Testis (tissue), 3 donors: Measurements from ENCODE around the gene SNRPA. TPM values are rescaled to one million over a fixed set of nuclear protein-coding genes. Genes with fewer than 3 reads are reported as not detected.
A peak's percentile ranks its signal among the peaks of the same experiment; 100 is the strongest.

Experiments
- DNase-seq: peaks from one replicate; pipeline ENCODE4 v3.0.0-alpha.2; 2019
- H3K27ac ChIP-seq, 2 donors: fragments of 200-600 bp; sonication (generic); one replicate each; pipeline ENCODE4 v1.5.1; 2019
- H3K27me3 ChIP-seq: fragments of 200-600 bp; sonication (generic); one replicate; pipeline ENCODE4 v1.5.1; 2019
- H3K36me3 ChIP-seq: fragments of 200-600 bp; sonication (generic); one replicate; pipeline ENCODE4 v1.5.1; 2017; ENCODE audit warnings: low read depth; ENCODE audit errors: missing control alignments
- H3K4me1 ChIP-seq: fragments of 200-600 bp; sonication (generic); one replicate; pipeline ENCODE4 v1.5.1; 2019
- H3K4me3 ChIP-seq, 2 donors: fragments of 200-600 bp; sonication (generic); one replicate each; pipeline ENCODE4 v1.5.1; 2017 to 2019
- H3K9me3 ChIP-seq: fragments of 200-600 bp; sonication (generic); one replicate; pipeline ENCODE4 v1.5.1; 2017
- POLR2A ChIP-seq: fragments of 450-650 bp; IDR thresholded peaks from one replicate; pipeline ENCODE4 v1.6.1; 2017; ENCODE audit warnings: antibody characterized with exemption, mild to moderate bottlenecking, moderate library complexity
- WGBS, 2 donors: methylation state at CpG; one replicate each; pipeline ENCODE4 v1.1.5; 2018; 5-methylcytosine and 5-hydroxymethylcytosine counted together
- intact Hi-C: fragments of 100-400 bp; cut with DNase I; formaldehyde crosslinking; loops from one replicate; pipeline ENCODE4 v1.15.1; 2023; ENCODE audit warnings: low total_unique reads
- polyA plus RNA-seq: library from polyadenylated mRNA; stranded (reverse); fragments of 350-450 nt; fragmentation: Illumina TruSeq; extraction: RNeasy Lipid Tissue Mini Kit (QIAGEN cat#74804); gene quantifications from one replicate; pipeline ENCODE4 v1.2.3, GENCODE V29; 2014; ENCODE audit warnings: low read depth, low replicate concordance; ENCODE audit not compliant: insufficient read depth
- total RNA-seq, 2 donors: library from RNA; depleted of rRNA; stranded (reverse); fragments of >200 nt; gene quantifications; one replicate each; pipeline ENCODE4 v1.2.3, GENCODE V29; 2016
- TF ChIP-seq, protein P1 (sequence below), 3 experiments: fragments of 450-650 bp in 2 of 3; fragments of 200-600 bp in 1 of 3; sonication (generic) in 1 of 3; IDR thresholded peaks; one replicate each; pipeline ENCODE4 v1.5.1; 2016 to 2019; ENCODE audit warnings: antibody characterized with exemption in 3 of 3, mild to moderate bottlenecking in 2 of 3, moderate library complexity in 1 of 3

SNRPA gene
- total and polyA plus RNA-seq, 3 donors from 2014 or later: 67.8 to 91.5 (median 89.8) TPM

DNA sequence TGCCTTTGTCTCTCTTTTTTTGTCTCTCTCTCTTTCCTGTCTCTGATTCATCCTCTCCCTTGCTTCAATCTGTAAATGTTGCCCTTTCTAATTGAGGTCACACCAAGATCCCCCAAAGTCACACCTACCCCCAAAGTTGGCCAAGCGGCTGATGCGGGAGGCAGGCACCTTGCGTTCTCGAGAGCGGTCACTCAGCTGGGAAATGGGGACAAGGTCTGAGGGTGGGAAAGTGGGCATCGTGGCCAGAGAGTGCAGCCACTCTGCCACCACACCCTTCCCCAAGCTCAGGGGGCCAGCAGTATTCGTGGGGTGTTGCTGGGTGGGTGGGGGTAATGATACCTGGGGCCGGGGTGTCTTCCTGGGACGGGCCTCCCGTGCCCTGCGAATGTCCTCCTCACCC, 37.1 kb upstream of the SNRPA start:
- peak overlapping the region; percentile 90 to 98 for H3K27ac ChIP-seq
- H3K4me1 ChIP-seq: peaks cover 23% of the 10 kb centered on the region
- H3K9me3 ChIP-seq: no peaks in the 10 kb centered on the region
- no peaks in the 10 kb centered on the region for H3K36me3 ChIP-seq
- TF ChIP-seq, protein P1, sequence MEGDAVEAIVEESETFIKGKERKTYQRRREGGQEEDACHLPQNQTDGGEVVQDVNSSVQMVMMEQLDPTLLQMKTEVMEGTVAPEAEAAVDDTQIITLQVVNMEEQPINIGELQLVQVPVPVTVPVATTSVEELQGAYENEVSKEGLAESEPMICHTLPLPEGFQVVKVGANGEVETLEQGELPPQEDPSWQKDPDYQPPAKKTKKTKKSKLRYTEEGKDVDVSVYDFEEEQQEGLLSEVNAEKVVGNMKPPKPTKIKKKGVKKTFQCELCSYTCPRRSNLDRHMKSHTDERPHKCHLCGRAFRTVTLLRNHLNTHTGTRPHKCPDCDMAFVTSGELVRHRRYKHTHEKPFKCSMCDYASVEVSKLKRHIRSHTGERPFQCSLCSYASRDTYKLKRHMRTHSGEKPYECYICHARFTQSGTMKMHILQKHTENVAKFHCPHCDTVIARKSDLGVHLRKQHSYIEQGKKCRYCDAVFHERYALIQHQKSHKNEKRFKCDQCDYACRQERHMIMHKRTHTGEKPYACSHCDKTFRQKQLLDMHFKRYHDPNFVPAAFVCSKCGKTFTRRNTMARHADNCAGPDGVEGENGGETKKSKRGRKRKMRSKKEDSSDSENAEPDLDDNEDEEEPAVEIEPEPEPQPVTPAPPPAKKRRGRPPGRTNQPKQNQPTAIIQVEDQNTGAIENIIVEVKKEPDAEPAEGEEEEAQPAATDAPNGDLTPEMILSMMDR (IDR thresholded peaks at IDR 0.05): no peak
- no peak for TF ChIP-seq POLR2A
- WGBS, 2 donors: 77 to 90% methylated on average over 7 to 11 of the region's 11 CpGs
- DNase-seq: no peak
- H3K4me3 ChIP-seq: no peak overlapping the region
- intact Hi-C loops: no loop called here
- H3K27me3 ChIP-seq: no peaks in the 10 kb centered on the region

DNA sequence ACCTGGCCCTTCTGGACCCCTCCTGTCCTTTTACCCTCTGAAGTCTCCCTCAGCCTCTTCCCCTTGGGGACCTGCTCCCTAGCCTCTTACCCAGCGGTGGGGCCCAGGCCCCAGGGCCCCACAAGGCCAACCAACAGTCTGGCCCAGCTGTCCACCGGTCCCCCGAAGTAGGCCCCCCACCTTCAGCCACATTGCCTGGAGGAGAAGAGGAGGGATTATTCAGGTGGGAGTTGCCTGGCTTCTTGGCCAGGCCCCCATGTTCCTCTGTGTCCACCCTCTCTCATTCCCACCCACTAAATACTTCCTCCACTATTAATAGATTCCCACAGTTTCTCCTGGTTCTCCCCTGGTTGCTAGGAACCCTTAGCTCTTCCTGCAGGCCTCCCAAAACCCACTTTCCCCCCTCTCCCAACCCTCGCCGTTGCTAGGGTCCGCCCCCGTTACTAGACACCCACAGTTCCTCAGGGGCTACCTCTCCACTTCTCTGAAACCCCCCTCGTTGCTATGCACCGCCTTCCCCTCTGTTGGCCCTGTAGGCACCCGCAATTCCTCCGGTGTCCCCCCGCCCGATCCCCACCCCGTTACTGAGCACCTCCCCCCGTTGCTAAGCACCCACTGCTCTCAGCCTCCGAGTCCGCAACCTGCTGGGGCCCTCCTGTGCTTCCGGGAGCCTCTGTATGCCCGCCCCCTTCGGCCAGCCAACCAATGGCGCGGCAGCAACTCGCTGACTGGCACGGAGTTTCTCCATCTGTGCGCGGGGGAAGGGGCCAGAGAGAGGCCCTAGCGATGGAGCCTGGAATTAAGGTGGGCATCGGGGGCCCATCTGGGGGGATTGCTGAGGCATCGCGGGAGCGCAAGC, 36.3 kb upstream of the SNRPA start:
- peak overlapping the region; percentile 90 to 98 for H3K27ac ChIP-seq
- no peaks in the 10 kb centered on the region for H3K36me3 ChIP-seq
- peaks cover 27% of the 10 kb centered on the region for H3K4me1 ChIP-seq
- WGBS, 2 donors: 1% methylated on average over 31 of the region's 31 CpGs
- peak overlapping the region; percentile 41 to 73 for H3K4me3 ChIP-seq
- intact Hi-C loops: loop anchor here (5.0 kb wide), 1 partner anchor 52 kb away; no protein-coding TSS in a partner anchor
- no peaks in the 10 kb centered on the region for H3K27me3 ChIP-seq
- DNase-seq: peak; percentile 97
- TF ChIP-seq, protein P1 (IDR thresholded peaks at IDR 0.05): peak in 1 of 3 experiments; percentile 18
- no peak for TF ChIP-seq POLR2A
- no peaks in the 10 kb centered on the region for H3K9me3 ChIP-seq

DNA sequence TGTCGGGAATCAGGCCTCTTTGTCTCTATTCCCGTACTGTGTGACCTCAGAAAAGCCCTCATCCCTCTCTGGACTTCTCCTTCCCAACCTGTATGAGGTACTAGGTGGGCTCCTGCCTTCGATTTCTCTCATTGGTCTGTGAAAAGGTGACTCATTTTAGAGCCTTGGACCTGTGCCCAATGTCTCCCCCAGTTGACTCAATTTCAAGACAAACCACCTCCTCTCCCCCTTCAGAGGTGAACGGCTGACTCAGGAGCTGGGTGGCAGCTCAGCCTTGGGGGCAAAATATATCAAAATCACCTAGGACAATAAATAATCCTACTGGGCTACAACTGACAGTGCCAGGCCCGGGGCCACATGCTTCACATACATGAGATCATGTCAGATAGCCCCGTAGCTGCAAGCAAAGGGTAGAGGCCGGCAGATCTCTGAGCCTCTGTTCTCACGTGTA, 34.9 kb upstream of the SNRPA start:
- no peaks in the 10 kb centered on the region for H3K36me3 ChIP-seq
- peaks cover 40% of the 10 kb centered on the region for H3K4me1 ChIP-seq
- TF ChIP-seq, protein P1 (IDR thresholded peaks at IDR 0.05): no peak
- no peak for TF ChIP-seq POLR2A
- 1 to 2% methylated on average over 8 of the region's 8 CpGs for WGBS, 2 donors
- intact Hi-C loops: loop anchor here (5.0 kb wide), 1 partner anchor 54 kb away; no protein-coding TSS in a partner anchor
- no peaks in the 10 kb centered on the region for H3K27me3 ChIP-seq
- no peaks in the 10 kb centered on the region for H3K9me3 ChIP-seq
- DNase-seq: no peak
- peak overlapping the region; percentile 73 to 87 for H3K4me3 ChIP-seq
- peak overlapping the region; percentile 90 to 98 for H3K27ac ChIP-seq

DNA sequence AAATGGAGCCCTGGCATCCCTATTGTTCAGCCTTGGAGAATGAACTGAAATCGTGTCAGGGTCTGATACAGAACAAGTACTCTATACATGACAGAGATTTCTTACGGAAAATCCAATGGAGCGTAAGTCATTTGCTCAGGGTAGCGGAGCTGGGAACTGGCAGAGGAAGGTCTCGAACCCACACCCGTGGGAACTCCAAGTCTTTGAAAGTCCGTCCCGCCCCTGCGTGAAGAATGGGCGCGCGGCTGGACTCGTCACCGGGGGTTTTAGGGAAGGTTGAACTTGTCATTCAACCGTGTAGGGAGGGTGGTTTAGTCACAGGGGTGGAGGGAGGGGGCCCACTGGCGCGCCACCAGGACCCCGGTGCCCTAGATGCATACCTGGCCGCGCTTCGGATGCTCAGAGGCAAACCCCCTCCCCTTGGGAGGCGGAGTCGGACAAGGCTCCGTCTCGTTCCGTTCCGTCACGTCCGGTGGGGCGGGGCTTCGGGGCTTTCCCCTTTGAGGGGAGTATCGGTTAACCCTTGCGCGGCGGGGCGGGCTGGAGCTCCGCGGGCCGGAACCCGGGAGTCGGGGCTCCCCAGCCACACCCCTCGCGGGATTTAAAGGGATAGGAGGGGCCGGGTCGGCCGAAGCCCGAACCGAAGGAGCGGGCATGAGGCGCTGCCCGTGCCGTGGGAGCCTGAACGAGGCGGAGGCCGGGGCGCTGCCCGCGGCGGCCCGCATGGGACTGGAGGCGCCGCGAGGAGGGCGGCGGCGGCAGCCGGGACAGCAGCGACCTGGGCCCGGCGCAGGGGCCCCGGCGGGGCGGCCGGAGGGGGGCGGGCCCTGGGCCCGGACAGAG, 34.3 kb upstream of the SNRPA start, which contains the start of the genes COQ8B and ITPKC:
Gene COQ8B, minus strand, starts transcription at position 405 of the 843 bp plus-strand sequence. CDS start 2,254 bp downstream, outside the sequence.
Gene ITPKC, plus strand, starts transcription at position 631 of the 843 bp plus-strand sequence. Its CDS starts 24 bp downstream, at position 655.
- peak; percentile 100 for DNase-seq
- Histone ChIP-seq H3K36me3 (no peaks in the 10 kb centered on the region), H3K27ac (peak within 1 kb of the TSS; percentile 90 to 98), H3K9me3 (no peaks in the 10 kb centered on the region), H3K4me3 (peak within 1 kb of the TSS; percentile 73 to 87), H3K27me3 (no peaks in the 10 kb centered on the region), H3K4me1 (peaks cover 47% of the 10 kb centered on the region)
- intact Hi-C loops: loop anchor here (5.0 kb wide), 1 partner anchor 54 kb away; no protein-coding TSS in a partner anchor
- WGBS, 2 donors: 0 to 1% methylated on average over 26 to 59 of the region's 76 CpGs
- peak; percentile 94 for TF ChIP-seq POLR2A
- TF ChIP-seq, protein P1 (IDR thresholded peaks at IDR 0.05): peak in 2 of 3 experiments; percentile 23 to 33
